Limb (tissue), 2 donors: ENCODE measurements around the gene BAZ1A.

Experiments
- DNase-seq, 2 donors: peaks; one replicate each; pipeline ENCODE4 v3.0.0-alpha.2; 2016; ENCODE audit errors: extremely low spot score in 2 of 2

BAZ1A gene, protein sequence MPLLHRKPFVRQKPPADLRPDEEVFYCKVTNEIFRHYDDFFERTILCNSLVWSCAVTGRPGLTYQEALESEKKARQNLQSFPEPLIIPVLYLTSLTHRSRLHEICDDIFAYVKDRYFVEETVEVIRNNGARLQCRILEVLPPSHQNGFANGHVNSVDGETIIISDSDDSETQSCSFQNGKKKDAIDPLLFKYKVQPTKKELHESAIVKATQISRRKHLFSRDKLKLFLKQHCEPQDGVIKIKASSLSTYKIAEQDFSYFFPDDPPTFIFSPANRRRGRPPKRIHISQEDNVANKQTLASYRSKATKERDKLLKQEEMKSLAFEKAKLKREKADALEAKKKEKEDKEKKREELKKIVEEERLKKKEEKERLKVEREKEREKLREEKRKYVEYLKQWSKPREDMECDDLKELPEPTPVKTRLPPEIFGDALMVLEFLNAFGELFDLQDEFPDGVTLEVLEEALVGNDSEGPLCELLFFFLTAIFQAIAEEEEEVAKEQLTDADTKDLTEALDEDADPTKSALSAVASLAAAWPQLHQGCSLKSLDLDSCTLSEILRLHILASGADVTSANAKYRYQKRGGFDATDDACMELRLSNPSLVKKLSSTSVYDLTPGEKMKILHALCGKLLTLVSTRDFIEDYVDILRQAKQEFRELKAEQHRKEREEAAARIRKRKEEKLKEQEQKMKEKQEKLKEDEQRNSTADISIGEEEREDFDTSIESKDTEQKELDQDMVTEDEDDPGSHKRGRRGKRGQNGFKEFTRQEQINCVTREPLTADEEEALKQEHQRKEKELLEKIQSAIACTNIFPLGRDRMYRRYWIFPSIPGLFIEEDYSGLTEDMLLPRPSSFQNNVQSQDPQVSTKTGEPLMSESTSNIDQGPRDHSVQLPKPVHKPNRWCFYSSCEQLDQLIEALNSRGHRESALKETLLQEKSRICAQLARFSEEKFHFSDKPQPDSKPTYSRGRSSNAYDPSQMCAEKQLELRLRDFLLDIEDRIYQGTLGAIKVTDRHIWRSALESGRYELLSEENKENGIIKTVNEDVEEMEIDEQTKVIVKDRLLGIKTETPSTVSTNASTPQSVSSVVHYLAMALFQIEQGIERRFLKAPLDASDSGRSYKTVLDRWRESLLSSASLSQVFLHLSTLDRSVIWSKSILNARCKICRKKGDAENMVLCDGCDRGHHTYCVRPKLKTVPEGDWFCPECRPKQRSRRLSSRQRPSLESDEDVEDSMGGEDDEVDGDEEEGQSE (N-terminal part only)

DNA sequence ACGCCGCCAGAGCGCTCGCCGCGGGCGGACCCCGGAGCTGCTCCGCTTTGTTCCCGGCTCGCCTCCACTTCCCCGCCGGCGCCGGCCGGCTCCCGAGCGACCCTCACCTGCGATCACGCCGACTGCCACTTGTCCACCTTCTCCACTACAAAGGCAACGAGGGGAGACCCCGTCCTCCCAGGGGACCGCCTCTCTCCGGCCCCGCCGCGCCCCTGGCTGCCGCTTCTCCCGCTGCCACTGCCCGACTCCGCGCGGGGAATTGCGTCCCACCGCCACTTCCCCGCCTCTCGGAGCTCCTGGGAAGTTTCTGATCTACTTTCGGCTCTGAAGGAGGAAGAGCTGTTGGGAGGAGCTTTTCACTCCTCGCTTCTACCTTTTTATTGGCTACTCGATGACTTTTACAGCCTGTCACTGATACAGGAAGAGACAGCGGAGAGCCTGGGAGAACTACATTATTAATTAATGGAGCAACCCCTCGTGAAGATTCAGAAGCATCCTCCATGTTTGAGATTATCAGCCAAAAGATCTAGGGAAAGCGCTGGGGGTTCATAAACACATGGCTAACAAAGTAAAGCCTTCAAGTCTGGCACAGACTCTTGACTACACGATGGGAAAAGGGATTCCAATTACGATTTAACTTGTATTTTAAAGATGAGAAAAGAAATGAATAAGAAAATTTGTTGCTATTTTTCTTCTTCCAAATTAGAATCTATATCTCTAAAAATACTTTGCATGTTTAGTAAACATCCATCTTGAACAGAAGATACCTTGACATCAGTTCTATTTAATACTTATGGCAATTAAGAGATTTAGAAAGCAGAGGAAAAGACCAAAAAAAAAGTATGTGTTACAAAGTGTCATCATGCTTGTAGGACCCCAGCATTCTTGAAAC, at the start of gene BAZ1A:
BAZ1A (minus strand) TSS at position 330 of the 892 bp plus-strand sequence. CDS start 756 bp downstream, outside the sequence.
- DNase-seq: peak; percentile 81

DNA sequence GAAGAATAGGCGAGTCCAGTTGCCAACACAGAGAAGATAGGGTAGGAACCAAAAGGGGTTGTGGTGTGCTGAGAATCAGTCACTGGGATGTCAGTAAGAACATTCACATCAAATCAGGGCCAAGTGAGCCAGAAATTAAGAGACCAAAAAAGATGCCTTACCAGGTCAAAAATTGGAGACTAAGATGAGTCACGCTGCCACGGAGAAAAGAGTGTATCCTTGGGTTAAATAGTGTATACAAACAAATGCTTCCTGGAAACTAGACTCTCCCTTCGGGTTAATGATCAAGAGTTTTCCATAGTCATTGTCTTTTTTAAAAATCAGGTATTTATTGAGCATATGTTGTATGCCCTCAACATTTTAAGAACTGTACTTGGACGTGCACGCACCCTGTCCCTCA, 45.2 kb upstream of the BAZ1A start:
- no peak for DNase-seq

DNA sequence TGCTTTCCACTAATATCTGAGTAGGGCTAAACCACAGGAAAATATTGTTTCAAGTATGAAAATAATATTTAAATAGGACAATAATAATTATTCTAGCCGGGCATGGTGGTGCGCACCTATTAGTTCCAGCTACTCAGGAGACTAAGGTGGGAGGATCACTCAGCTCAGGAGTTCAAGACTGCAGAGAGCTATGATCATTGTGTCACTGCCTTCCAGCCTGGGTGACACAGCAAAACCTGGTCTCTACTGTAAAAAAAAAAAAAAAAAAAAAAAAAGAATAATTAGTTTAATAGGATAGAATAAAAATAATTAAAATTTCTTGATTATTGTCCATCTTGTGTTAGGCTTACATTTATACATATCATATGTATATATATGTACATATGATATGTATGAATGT, 38.5 kb upstream of the BAZ1A start:
- DNase-seq: no peak

DNA sequence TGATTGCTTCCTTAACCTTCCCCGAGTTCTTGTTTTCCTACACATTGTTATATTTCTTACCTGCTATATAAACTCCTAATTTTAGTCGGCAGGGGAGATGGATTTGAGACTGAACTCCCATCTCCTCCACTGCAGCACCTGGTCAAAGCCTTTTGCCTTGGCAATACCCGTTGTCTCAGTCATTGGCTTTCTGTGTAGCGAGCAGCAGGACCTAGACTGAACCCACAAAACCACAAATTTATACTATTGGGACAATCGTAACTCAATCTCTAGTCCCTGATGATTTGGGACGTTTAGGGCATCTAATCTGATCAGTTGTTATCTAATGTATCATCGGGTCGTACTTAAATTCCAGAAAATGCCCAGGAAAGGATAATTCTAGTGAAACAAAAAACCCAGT, 37.8 kb upstream of the BAZ1A start:
- DNase-seq: no peak

DNA sequence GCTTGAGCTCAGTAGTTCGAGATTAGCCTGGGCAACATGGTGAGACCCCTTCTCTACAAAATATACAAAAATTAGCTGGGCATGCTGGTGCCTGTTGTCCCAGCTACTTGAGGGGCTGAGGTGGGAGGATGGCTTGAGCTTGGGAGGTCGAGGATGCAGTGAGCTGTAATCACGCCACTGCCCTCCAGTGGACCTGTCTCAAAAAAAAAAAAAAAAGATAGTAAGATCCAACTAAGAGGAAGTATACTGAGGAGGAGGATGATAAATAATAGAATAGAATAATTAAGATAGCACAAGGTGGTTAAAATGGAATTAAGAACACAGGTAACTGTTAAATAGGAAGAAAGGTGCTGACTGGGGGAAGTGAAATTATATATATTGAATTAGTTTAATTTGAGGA, 37.0 kb upstream of the BAZ1A start:
- no peak for DNase-seq

DNA sequence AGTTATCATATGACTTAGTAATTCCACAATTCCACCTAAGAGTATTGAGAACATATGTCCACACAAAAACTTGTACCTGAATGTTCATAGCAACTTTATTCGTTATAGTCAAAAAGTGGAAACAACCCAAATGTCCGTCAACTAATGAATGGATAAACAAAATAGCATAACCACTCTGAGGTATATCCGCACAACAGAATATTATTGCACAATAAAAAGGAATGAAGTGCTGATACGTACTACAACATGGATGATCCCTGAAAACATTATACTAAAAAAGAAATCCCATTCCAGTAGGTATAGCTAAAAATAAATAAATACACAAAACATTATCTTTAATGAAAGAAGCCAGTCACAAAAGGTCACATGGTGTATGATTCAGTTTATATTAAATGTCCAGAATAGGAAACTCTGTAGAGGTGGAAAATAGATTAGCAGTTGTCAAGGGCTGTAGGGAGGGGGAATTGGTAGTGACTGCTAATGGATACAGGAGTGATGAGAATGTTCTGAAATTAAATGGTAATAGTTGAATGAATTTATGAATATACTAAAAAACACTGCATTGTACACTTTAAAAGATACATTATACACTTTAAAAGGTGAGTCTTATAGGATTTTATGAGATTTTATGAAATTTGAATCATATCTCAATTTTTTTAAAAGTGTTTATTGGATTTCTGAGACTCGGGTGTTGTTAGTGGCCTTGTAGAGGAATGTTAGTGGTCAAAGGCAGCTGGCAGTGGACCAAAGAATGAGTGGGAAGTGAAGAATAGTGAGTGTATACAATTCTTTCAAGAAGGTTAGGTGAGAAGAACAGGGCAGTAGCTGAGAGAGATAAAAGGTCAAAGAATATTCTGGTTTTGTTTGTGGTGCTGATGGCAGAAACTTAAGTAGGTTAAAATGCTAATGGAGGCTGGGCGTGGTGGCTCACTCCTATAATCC, 36.3 kb upstream of the BAZ1A start:
- DNase-seq: no peak

DNA sequence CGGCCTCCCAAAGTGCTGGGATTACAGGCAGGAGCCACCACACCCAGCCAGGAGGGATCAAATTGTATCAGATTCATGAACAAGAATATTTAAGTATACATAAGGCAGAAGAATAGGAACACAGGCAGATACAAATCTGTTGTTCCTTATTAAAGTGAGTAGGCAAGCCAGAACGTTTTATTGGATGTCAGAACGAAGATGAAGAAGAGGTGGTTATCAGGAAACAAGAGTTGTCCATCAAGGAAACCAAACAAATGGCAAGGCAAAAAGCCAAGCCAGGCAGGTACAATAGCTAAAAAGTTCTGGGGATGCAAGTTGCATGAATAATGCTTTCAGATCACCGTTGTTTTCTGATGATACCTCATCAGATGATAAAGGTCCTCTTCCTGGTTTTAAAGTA, 31.1 kb upstream of the BAZ1A start:
- no peak for DNase-seq

DNA sequence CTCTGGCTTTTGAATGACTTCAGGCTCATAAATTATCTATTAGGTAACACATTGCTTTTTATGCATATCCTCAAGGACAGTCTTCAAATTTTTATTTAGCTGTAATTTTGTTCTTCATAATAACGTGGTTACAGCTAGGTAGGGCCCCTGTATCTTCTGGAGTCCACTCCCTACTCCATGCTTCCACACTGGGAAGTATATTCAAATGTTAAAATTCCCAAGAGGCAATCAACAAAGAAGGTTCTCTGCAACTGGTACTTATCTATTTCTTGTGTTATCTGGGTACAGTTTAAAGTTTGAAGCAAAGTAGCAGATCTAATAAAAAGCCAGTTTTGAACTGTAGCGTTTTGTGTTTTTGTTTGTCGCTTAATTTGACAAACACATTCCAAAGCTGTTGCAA, 20.1 kb upstream of the BAZ1A start:
- DNase-seq: no peak

DNA sequence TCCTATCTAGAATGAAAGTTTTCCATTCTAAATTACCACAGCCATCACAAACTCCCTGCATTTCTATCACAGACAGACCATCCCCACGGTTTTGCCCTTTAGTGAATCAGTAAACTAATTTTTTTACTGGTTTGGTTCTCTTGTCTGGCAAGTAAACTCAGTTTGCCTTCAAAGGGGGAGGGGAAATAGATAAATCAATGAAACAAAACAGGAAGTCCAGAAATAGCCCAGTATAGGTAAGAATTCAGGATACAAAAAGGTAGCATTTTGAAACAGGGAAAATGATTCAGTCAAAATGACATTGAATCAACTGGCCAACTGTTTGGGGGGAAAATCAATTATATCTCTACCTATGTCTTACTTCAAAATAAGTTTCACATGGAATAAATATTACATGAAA, 15.8 kb upstream of the BAZ1A start:
- no peak for DNase-seq

DNA sequence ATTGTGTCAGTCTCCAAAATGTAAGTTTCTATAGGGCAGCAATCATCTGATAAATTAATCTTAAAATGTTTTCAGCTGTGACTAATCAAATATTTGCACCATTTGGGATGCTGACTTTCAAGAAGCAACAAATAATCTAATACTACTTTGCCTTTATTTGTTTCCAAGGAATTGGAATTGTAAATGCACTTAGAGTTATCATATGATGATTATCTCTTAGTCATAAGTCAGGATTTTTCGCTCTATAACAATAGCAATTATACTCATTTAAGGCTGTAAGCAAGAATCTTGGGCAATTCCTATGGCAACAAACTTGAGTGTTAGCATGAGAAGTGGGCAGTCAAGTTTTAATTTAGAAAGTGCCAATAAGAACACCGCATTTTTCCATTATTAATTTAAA, 13.0 kb upstream of the BAZ1A start:
- DNase-seq: no peak

DNA sequence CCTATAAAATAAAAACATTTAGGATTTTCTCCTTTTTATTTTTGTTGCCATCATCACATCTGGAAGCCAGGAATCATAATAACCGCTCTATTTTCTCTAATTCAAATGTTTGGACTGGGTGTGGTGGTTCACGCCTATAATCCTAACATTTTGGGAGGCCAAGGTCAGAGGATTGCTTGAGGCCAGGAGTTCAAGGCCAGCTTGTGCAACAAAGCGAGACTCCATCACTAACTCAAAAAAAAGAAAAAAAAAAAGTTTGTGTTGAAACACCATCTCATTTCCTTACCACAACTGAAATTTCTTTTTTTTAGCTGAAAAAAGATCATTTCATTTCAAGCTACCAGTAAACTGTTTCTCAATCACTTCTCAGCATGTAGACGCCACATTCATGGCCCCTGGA, 8.8 kb upstream of the BAZ1A start:
- DNase-seq: no peak

DNA sequence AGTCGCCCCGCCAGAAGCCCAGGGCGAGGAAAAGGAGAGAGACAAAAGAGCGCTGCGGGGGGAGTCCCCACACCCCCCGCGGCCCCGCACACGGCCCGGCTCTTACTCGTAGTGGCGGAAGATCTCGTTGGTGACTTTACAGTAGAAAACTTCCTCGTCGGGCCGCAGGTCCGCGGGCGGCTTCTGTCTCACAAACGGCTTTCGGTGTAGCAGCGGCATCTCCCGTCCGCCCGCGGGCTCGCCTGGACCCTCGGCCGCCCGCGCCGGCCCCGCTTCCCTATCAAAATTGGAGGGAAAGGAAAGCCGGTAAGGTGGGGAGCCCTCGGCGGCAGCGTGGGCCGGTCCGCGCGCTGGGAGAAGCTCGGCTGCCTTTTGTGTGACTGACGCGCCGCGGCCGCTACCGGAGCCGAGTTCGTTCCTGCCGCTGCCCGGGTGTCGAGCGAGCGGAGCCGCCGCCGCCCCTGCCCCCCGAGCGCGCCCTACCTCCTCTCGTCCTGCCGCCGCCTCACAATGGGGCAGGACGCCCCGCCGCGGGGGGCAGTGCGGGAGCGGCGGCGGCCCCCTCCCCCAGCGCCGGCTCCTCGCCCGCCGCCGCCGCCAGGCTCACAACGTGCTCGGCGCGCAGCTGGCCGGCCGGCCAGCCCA, 652 bp downstream of the BAZ1A start:
- peak; percentile 27 to 79 for DNase-seq

DNA sequence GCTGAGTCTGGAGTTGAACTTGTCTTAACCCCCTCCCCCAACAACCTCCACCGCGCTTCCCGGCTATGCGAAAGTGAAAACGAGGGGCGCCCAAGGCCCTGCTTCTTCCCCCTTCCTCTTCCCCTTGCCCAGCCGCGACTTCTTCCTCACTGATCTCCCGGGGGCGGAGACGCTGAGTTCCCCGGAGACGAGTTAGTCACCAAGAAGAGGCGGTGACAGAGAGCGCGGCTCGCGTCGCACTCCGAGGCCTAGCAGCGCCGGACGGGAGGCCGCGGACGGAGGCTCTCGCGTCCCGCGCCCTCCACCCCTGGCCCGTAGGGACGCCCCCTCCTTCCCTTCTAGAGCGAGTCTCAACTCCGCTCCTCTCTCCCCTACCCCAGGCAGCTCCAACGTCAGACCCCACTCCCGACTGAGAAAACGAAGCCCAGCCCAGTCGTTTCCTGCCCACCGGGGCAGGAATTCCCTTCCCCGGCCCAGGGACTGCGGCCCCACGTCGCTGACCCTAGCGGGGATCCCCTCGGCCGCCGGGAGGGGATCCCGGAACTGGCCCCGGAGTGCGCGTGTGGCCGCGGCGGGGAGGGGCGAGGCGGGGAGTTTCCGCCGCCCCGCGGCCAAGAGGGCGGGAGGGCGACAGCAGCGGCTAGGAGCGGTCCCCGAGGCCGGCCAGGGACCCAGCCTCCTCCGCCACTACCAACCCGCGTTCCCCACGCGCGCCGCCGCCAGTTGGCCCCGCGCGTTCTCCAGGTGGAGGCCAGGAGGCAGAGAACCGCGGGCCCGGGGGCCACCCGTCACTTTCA, 1.4 kb downstream of the BAZ1A start:
- DNase-seq: peak; percentile 71 to 85

DNA sequence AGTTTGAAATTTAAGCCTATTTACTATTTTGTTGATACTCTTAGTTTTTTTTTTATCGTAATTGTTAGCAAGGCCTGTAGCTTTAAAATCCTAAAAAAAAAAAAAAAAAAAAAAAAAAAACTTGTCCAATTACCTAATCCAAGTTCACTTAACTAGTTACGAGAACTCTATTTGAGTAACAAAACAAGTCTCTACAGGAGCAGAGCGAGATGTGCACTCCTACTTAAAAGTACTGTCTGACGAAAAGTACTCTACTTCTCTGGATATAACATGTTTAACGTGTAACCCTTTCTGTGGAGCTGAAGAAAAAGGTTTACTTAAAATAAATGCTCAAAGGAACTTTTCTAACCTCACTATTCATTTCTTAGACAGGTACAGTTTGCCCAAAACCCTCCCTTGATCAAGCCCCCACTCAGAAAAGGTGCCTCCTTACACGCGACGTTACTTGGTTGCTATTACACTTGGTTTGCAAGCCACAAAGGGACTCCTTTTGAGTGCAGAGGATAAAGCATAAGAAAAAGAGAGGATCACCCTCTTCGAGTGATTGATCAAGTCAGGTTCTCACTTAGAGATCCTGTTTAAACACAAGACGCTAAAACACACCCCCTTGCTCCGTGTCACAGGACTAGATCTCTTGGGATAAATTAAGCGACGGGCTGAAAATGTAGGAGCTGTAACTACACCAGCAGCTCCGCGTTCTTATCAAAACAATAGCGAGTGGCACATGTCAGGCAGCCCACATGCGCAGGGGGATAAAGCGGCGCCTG, 2.2 kb downstream of the BAZ1A start:
- DNase-seq: peak in 1 of 2 donors; percentile 37

DNA sequence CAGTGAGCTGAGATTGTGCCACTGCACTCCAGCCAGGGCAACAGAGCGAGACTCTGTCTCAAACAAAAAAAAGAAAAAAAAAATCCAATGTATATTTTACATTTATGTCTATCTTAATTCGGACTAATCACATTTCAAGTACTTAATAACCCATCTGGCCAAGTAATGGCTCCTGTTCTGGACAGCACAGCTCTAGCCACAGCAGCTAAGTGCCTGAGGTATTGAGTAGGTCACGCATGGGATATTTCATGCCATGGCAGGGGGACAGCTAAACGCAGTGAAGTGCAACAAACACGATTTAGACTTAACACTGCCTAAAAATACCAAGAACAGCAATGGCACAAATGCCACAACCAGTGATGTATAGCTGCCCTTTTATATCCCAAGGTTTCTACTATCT, 8.0 kb downstream of the BAZ1A start:
- DNase-seq: no peak

DNA sequence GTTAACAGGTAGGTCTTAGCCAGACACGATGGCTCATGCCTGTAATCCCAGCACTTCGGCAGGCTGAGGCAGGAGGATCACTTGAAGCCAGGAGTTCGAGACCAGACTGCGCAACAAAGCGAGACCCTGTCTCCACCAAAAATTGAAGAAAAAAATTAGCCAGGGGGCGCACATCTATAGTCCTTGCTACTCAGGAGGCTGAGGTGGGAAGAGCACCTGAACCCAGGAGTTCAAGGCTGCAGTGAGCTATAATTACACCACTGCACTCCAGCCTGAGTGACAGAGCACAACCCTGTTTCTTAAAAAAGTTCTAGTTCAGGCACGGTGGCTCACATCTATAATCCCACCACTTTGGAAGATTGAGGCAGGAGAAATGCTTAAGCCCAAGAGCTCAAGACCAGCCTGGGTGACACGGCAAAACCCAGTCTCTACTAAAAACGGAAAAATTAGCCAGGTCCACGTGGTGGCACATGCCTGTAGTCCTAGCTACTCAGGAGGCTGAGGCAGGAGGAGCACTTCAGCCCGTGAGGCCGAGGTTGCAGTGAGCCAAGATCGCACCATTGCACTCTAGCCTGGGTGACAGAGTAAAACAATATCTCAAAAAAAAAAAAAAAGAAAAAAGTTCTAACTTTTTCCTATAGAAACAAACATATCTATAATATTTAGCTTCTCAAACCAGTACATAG, 9.1 kb downstream of the BAZ1A start:
- no peak for DNase-seq

DNA sequence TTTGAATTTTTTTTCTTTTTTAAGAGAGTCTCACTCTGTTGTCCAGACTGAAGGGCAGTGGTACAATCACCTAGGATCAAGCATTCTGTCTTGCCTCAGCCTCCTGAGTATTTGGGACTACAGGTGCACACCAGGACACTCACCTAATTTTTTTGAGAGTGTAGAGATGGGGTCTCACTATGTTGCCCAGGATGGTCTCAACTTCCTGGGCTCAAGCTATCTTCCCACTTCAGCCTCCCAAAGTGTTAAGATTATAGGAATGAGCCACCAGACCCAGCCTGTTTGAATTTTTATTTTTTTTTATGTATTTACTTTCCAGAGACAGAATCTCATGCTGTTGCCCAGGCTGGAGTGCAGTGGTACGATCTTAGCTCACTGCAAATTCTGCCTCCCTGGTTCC, 11.3 kb downstream of the BAZ1A start:
- no peak for DNase-seq
